ENCODE data around the gene C2CD5.
"Not testable (repeated sequence)": the region's sequence is repeated elsewhere in the genome, so short reads cannot be mapped to it uniquely, and the experiment has no call there.

The C2CD5 gene

GRCh38 chr12:22526836-22527235, 17.5 kb downstream of the C2CD5 start:
- DNase-seq (ENCODE audit: insufficient read length, low spot score) (no peak), FAIRE-seq (no peak)
- no peak for TF ChIP-seq POLR2A (IDR thresholded peaks at IDR 0.05; ENCODE audit: low read depth, low read length)

DNA sequence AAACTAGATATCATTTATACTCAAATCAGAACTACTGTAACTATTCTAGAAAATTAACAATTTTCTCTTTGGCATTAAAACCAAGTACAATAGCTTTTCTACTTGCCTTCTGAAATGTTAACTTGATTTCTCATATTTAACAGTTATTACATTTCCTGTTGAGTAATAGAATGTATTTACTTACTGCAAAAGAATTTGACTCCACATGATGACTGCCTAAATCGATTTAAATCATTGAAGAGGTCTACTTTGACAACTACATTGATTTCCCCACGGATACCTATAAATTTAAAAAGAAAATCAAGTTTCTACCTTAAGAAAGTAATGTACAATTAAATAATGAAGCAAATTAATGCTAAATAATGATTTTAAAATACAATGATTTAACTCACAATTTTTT, 18.9 kb downstream of the C2CD5 start:
- no peak for TF ChIP-seq POLR2A (IDR thresholded peaks at IDR 0.05; ENCODE audit: low read depth, low read length)
- DNase-seq (ENCODE audit: insufficient read length, low spot score) (no peak), FAIRE-seq (peak; percentile 52)

DNA sequence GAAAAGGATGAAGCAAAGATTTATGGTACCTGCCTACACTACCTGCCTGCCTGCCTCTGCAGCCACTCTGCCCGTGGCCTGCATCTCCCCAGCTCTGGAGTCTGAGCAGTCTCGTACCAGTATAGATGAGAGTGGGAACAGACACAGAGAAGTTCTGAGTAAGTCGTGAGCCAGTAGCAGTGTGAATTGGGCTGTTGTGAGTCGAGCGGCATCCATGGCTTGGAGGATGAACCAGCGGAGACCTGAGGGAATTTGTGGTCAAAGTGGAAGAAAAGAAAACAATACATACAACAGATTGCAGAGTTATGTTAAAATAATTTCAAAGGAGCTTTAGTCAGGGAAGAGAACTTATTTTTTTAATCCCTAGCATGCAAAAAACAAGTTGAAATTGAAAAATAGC, 25.3 kb downstream of the C2CD5 start:
- TF ChIP-seq POLR2A (IDR thresholded peaks at IDR 0.05; ENCODE audit: low read depth, low read length): no peak
- peak; percentile 58 for FAIRE-seq
- no peak for DNase-seq (ENCODE audit: insufficient read length, low spot score)

GRCh38 chr12:22518060-22518719, 26.2 kb downstream of the C2CD5 start:
- peak; percentile 93 for FAIRE-seq
- no peak for DNase-seq (ENCODE audit: insufficient read length, low spot score)
- no peak for TF ChIP-seq POLR2A (IDR thresholded peaks at IDR 0.05; ENCODE audit: low read depth, low read length)

DNA sequence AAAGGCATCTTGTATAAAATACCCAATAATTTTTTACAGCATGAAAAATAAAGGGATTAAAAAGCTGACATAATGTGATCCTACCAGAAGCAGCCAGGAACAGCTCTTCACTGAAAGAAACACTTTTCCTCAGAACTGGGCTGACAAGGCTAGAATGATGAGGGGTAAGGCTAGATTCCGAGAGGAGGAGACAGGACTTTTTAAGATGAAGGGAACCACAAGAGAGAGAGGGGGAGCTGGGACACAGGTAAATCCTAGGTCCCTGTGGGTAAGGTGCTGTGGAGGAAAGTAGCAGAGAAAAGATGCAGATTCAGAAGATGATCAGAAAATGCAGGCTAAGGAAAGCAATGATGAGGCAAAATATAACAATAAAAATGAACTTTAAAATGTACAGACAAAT, 29.5 kb downstream of the C2CD5 start:
- TF ChIP-seq POLR2A (IDR thresholded peaks at IDR 0.05; ENCODE audit: low read depth, low read length): no peak
- DNase-seq (ENCODE audit: insufficient read length, low spot score) (no peak), FAIRE-seq (no peak)

DNA sequence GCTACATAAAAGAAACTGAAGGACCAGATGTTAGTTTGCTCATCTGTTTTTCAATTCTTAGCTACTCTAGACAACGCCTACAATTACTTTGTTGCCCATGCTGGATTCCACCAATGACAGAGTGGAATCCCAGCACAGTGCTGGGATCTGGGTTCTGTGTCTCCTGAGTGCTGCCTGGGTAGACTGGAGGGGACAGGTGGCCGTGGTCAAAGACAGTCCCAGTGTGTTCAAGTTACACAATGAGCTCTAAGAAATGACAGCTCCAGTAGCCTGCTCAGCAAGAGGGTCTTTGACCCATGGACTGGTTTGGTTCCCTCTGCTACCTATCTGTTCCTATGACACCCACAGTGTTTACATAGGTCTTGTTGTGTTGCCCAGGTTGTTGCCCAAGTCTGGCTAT, 38.5 kb downstream of the C2CD5 start:
- no peak for TF ChIP-seq POLR2A (IDR thresholded peaks at IDR 0.05; ENCODE audit: low read depth, low read length)
- FAIRE-seq (no peak), DNase-seq (ENCODE audit: insufficient read length, low spot score) (no peak)

DNA sequence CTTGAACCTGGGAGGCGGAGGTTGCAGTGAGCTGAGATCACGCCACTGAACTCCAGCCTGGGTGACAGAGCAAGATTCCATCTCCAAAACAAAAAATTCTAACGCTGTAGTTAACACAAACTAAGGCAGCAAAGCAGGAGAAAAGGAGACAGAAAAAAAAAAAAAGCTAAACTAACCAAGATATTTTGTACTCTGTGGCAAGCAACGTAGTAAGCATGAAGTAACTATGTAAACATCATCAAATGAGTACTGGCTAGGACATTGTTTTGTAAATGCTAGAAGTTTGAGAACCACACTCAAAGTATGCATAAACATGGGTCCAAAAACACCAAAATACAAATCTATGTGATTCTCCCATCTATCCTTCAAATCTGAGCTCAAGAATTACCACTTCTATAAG, 44.2 kb downstream of the C2CD5 start:
- DNase-seq (ENCODE audit: insufficient read length, low spot score) (no peak), FAIRE-seq (no peak)
- TF ChIP-seq POLR2A (IDR thresholded peaks at IDR 0.05; ENCODE audit: low read depth, low read length): no peak

GRCh38 chr12:22499445-22499844, 44.9 kb downstream of the C2CD5 start:
- DNase-seq (ENCODE audit: insufficient read length, low spot score): no peak
- FAIRE-seq: no peak
- no peak for TF ChIP-seq POLR2A (IDR thresholded peaks at IDR 0.05; ENCODE audit: low read depth, low read length)

- TF ChIP-seq POLR2A (IDR thresholded peaks at IDR 0.05; ENCODE audit: low read depth, low read length): no peak
- no peak for DNase-seq (ENCODE audit: insufficient read length, low spot score)
- no peak for FAIRE-seq
These were observed 50.0 kb downstream of the C2CD5 start for GRCh38 chr12:22494319-22494718.

- TF ChIP-seq POLR2A (IDR thresholded peaks at IDR 0.05; ENCODE audit: low read depth, low read length): no peak
- no peak for DNase-seq (ENCODE audit: insufficient read length, low spot score)
- FAIRE-seq: no peak
These were observed 53.3 kb downstream of the C2CD5 start for GRCh38 chr12:22491034-22491433.

GRCh38 chr12:22488478-22488877, 55.9 kb downstream of the C2CD5 start:
- TF ChIP-seq POLR2A (IDR thresholded peaks at IDR 0.05; ENCODE audit: low read depth, low read length): no peak
- DNase-seq (ENCODE audit: insufficient read length, low spot score): no peak
- FAIRE-seq: no peak

DNA sequence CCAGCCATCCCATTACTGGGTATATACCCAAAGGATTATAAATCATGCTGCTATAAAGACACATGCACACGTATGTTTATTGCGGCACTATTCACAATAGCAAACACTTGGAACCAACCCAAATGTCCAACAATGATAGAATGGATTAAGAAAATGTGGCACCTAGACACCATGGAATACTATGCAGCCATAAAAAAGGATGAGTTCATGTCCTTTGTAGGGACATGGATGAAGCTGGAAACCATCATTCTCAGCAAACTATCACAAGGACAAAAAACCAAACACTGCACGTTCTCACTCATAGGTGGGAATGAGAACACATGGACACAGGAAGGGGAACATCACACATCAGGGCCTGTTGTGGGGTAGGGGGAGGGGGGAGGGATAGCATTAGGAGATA, 56.7 kb downstream of the C2CD5 start:
- not testable (repeated sequence) for FAIRE-seq; DNase-seq (ENCODE audit: insufficient read length, low spot score)

GRCh38 chr12:22481547-22482104, 62.7 kb downstream of the C2CD5 start:
- FAIRE-seq: no peak
- TF ChIP-seq POLR2A (IDR thresholded peaks at IDR 0.05; ENCODE audit: low read depth, low read length): no peak
- no peak for DNase-seq (ENCODE audit: insufficient read length, low spot score)

DNA sequence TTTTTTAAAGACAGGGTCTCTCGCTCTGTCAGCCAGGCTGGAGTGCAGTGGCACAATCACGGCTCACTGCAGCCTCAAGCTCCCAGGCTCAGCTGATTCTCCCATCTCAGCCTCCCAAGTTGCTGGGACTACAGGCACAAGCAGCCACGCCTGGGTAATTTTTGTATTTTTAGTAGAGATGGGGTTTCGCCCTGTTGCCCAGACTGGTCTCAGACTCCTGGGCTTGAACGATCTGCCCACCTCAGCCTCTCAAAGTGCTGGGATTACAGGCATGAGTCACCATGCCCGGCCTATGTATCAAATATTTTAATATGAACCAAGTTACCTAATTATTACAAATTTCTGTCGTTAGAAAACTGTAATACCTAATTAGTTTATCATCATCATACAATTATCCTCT, 63.5 kb downstream of the C2CD5 start:
- DNase-seq (ENCODE audit: insufficient read length, low spot score); FAIRE-seq: not testable (repeated sequence)

DNA sequence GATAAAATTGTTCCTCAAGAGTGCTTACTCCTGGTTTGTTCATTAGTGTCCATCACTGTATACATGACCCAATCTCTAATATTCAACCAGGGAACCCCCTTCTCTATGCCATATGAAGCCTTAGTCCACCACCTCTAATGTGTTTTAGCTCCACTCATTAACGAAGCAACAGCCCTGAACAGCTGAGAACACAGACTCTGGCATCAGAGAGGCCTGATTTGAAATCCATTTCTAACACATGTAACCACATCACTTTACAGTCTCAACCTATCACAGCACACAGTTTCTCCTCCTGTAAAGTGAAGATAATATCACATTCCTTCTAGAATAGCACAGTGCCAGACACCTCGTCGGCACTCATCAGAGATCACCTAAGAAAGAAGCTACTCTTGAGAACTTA, 64.3 kb downstream of the C2CD5 start:
- no peak for TF ChIP-seq POLR2A (IDR thresholded peaks at IDR 0.05; ENCODE audit: low read depth, low read length)
- FAIRE-seq (no peak), DNase-seq (ENCODE audit: insufficient read length, low spot score) (no peak)

DNA sequence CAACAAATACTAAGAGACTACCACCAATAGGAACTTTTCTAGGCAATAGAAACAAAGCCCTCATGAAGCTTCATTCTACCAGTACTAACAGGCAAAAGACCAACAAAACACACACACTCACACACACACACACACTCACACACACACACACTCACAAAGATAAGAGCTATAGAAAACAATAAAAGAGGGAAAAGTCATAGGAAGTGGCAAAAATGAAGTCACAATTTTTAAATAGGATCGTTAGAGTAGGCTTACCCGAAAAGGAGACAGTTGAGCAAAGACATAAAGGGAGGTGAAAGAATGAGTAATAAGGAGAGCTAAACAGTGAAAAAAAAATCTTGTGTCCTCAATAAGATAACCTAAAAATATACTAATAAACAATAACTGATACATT, 66.5 kb downstream of the C2CD5 start:
- TF ChIP-seq POLR2A (IDR thresholded peaks at IDR 0.05; ENCODE audit: low read depth, low read length): no peak
- DNase-seq (ENCODE audit: insufficient read length, low spot score) (no peak), FAIRE-seq (no peak)

Data from H54 (cell line).